ENCODE data around the gene SLF2. TPM values are rescaled to one million over a fixed set of nuclear protein-coding genes. Genes with fewer than 3 reads are reported as not detected.

SLF2 gene
- total RNA-seq, 1 experiment from 2014 or later: 23.1 TPM

DNA sequence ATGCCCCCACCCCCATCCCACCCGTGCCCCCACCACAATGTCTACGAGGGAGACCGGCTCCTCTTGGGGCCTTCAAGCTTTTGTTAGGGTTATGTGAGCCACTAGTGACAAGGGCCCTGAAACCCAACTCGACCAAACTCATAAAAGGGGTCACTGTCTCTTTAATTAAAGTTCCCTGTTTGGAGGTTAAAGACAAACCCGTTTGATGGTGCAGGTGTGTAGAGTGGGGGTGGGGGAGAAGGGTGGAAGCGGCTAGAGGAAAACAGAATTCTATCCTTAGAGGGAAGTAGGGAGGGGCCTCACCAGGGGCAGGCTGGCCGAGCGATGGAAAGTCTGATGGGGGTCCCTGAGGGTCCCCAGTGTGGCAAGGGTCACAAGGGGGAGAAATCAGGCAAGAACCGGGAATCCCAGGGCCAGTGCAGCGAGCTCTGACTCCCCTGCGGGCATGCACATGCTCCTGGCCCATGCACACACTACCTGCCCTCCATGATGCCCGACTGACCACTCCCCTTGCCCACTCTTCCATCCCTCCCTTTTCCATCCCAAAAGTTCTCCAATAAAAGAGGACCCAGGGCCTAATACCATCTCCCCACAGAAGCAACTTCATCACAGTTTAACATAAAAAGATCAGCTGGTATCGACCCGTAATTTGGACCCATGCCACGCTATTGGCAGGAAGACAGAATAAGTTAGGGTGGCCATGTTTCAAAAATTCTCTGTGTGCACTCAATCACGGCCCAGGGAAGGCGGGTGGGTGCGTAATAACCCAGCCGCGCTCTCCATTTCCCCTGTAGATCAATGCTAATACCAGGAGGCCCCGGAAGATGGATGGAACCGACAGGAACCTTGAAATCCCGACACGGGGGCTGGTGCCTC, 35.9 kb upstream of the SLF2 start:
- TF ChIP-seq, protein P1, sequence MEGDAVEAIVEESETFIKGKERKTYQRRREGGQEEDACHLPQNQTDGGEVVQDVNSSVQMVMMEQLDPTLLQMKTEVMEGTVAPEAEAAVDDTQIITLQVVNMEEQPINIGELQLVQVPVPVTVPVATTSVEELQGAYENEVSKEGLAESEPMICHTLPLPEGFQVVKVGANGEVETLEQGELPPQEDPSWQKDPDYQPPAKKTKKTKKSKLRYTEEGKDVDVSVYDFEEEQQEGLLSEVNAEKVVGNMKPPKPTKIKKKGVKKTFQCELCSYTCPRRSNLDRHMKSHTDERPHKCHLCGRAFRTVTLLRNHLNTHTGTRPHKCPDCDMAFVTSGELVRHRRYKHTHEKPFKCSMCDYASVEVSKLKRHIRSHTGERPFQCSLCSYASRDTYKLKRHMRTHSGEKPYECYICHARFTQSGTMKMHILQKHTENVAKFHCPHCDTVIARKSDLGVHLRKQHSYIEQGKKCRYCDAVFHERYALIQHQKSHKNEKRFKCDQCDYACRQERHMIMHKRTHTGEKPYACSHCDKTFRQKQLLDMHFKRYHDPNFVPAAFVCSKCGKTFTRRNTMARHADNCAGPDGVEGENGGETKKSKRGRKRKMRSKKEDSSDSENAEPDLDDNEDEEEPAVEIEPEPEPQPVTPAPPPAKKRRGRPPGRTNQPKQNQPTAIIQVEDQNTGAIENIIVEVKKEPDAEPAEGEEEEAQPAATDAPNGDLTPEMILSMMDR (conservative IDR thresholded peaks at IDR 0.05): no peak
- no peaks in the 10 kb centered on the region for H3K79me1 ChIP-seq (ENCODE audit: insufficient read depth, low read depth, low read length, poor library complexity, severe bottlenecking)
- no peak overlapping the region for H3K9ac ChIP-seq (ENCODE audit: extremely low read depth, insufficient read length, low read length)
- H4K5ac ChIP-seq (ENCODE audit: insufficient read length, low read depth, low read length): no peak overlapping the region
- H3K4me2 ChIP-seq (ENCODE audit: insufficient read depth, insufficient read length, low read length): no peak overlapping the region
- H3K4me3 Mint-ChIP-seq: no peak overlapping the region; a peak in 2 of 5 replicates
- H3K4ac ChIP-seq (ENCODE audit: low read depth, low read length): no peak overlapping the region
- H3K14ac ChIP-seq (ENCODE audit: insufficient read depth, low read length): no peak overlapping the region
- H3K27ac ChIP-seq (ENCODE audit: insufficient read length, low read depth, low read length): no peak overlapping the region
- no peak overlapping the region for H2BK5ac ChIP-seq (ENCODE audit: insufficient read length, low read length)
- no peak overlapping the region for H4K8ac ChIP-seq (replicated peaks; ENCODE audit: insufficient read length, low read depth, low read length)
- no peaks in the 10 kb centered on the region for H4K20me1 ChIP-seq (ENCODE audit: control insufficient read depth, insufficient read depth, insufficient read length)
- peaks cover 79% of the 10 kb centered on the region for H3K27me3 Mint-ChIP-seq (ENCODE audit: low read depth)
- H2BK12ac ChIP-seq (ENCODE audit: insufficient read length, low read depth, low read length): no peak overlapping the region
- H2BK15ac ChIP-seq (ENCODE audit: low read depth, low read length): no peak overlapping the region
- no peak overlapping the region for H3K23ac ChIP-seq (ENCODE audit: insufficient read length, low read depth, low read length)
- no peaks in the 10 kb centered on the region for H3K9me3 ChIP-seq (ENCODE audit: control insufficient read depth, low read depth, low read length)
- no peak overlapping the region for H3K56ac ChIP-seq (ENCODE audit: insufficient read length, low read depth, low read length)
- H3K23me2 ChIP-seq (ENCODE audit: insufficient read length, low read depth, low read length, poor library complexity, severe bottlenecking): no peaks in the 10 kb centered on the region
- no peak overlapping the region for H3T11ph ChIP-seq (ENCODE audit: low read length)
- no CpG with 5 or more reads among the region's 24 CpGs for WGBS (ENCODE audit: extremely low coverage, insufficient read length, low lambda C conversion rate)
- H3K27me3 ChIP-seq (ENCODE audit: insufficient read depth, low read length): no peaks in the 10 kb centered on the region; the same call in 1 of the 2 replicates
- no peak overlapping the region for H3K18ac ChIP-seq (ENCODE audit: insufficient read length, low read depth, low read length)
- H3K36me3 Mint-ChIP-seq (ENCODE audit: insufficient read depth in 1 of 3, low read depth in 3 of 3): no peaks in the 10 kb centered on the region
- DNase-seq: no peak
- H2BK20ac ChIP-seq (ENCODE audit: low read depth, low read length, poor library complexity, severe bottlenecking): no peak overlapping the region
- no peaks in the 10 kb centered on the region for H3K4me1 ChIP-seq (ENCODE audit: insufficient read depth, low read length)
- no peak overlapping the region for H2AK5ac ChIP-seq (ENCODE audit: insufficient read length, low read length)
- H2AFZ ChIP-seq (ENCODE audit: low read length): no peak overlapping the region
- no peak overlapping the region for H3K27ac Mint-ChIP-seq
- no peak overlapping the region for H2BK120ac ChIP-seq (ENCODE audit: low read depth, low read length, poor library complexity, severe bottlenecking)
- no peaks in the 10 kb centered on the region for H3K79me2 ChIP-seq (ENCODE audit: insufficient read depth, low read length)
- no peaks in the 10 kb centered on the region; a peak in 1 of 5 replicates for H3K9me3 Mint-ChIP-seq
- H3K4me1 Mint-ChIP-seq: peaks cover 5 to 55% of the 10 kb centered on the region in 2 experiments
- H4K91ac ChIP-seq (ENCODE audit: insufficient read length, low read depth, low read length): no peak overlapping the region

All from H9 (cell line).